ENCODE results near the gene DELE1.
A peak's percentile ranks its signal among the peaks of the same experiment; 100 is the strongest.

The DELE1 gene

DNA sequence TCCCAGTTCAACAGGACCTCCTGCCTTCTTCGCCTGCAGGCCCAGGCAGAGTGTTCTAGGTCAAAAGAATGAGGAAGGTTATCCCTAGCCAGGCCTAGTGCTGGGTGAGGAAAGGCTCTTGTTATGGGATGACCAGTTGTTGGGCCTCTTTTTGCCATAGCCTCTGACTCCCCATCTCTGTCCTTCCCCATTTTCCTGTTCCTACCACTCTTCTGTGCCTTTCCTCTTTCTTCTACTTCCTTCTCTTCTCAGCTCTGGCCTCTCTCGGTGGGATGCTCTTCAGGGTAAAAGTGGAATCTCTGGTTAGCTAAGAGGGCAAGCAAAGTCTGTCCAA lies 44.3 kb upstream of the DELE1 start:
- Histone ChIP-seq H3K4me1 (ENCODE audit: insufficient read depth, low read length, poor library complexity, severe bottlenecking) (peaks cover 27% of the 10 kb centered on the region), H3K79me2 (ENCODE audit: insufficient read depth, low read length) (no peaks in the 10 kb centered on the region), H3F3A (ENCODE audit: low read depth) (no peaks in the 10 kb centered on the region), H3K4me3 (ENCODE audit: low read length, poor library complexity, severe bottlenecking) (no peak overlapping the region), H3K36me3 (ENCODE audit: insufficient read depth, low read length) (no peaks in the 10 kb centered on the region), H2AFZ (ENCODE audit: low read length) (no peak overlapping the region), H4K20me1 (ENCODE audit: insufficient read depth, low read length, poor library complexity, severe bottlenecking) (no peaks in the 10 kb centered on the region), H3K9me2 (replicated peaks; ENCODE audit: low read depth, low read length) (no peaks in the 10 kb centered on the region), H3K9me3 (ENCODE audit: insufficient read depth, low read depth, low read length) (no peaks in the 10 kb centered on the region), H3K4me2 (ENCODE audit: low read depth, low read length, poor library complexity, severe bottlenecking) (peak overlapping the region; percentile 27), H3K27me3 (ENCODE audit: insufficient read depth, low read length, poor library complexity, severe bottlenecking) (no peaks in the 10 kb centered on the region), H3K9ac (ENCODE audit: low read depth, low read length, poor library complexity, severe bottlenecking) (no peak overlapping the region)
- peak; percentile 28 for TF ChIP-seq CTCF (conservative IDR thresholded peaks at IDR 0.05; ENCODE audit: low read length)
- TF ChIP-seq EZH2phosphoT487 (IDR thresholded peaks at IDR 0.05; ENCODE audit: borderline replicate concordance) = no peak

DNA sequence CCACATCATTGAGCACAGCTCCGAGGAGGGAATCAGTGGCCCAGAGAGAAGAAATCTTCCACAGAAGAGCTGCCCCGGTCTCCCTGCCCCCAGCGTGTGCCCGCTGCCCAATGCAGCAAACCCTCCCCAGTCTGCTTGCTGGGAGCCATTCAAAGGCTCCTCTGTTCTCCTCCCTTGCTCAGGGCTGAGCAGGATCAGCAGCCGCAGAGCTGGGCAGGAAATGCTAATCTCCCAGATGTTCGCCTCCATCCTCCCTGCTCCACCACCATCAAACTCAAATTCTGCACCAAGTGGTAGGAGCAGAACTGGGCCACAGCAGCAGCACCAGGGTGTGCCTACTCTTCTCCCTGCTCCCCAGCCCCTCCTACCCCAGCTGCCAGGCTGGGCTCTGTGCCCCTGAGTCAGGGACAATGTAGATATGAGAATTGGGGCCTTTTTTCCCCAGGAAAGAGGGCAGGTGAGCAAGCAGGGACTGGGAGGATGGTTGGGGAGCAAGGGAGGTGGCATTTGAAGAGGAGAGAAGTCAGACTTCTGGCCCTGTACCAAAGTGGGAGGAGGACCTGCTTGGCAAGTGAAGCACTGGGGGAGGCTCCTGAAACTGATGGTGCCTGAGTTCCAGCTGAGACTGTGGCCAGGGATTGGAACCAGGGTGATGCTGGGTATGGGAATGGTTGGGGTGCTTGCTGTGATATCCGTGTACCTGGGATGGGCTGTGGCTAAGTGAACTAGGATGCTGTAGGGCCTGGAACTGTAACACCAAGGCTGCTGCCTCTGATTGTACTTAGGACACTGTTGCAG lies 43.5 kb upstream of the DELE1 start:
- peaks cover 27% of the 10 kb centered on the region for H3K4me1 ChIP-seq (ENCODE audit: insufficient read depth, low read length, poor library complexity, severe bottlenecking)
- no peaks in the 10 kb centered on the region for H3K27me3 ChIP-seq (ENCODE audit: insufficient read depth, low read length, poor library complexity, severe bottlenecking)
- TF ChIP-seq EZH2phosphoT487 (IDR thresholded peaks at IDR 0.05; ENCODE audit: borderline replicate concordance) (no peak), CTCF (conservative IDR thresholded peaks at IDR 0.05; ENCODE audit: low read length) (no peak)

GRCh38 chr5:141880961-141881801 lies 42.5 kb upstream of the DELE1 start:
- H3K4me3 ChIP-seq (ENCODE audit: low read length, poor library complexity, severe bottlenecking) = no peak overlapping the region
- H3K36me3 ChIP-seq (ENCODE audit: insufficient read depth, low read length) = no peaks in the 10 kb centered on the region
- H2AFZ ChIP-seq (ENCODE audit: low read length) = no peak overlapping the region
- peaks cover 19% of the 10 kb centered on the region for H3K4me1 ChIP-seq (ENCODE audit: insufficient read depth, low read length, poor library complexity, severe bottlenecking)
- H4K20me1 ChIP-seq (ENCODE audit: insufficient read depth, low read length, poor library complexity, severe bottlenecking) = no peaks in the 10 kb centered on the region
- H3K4me2 ChIP-seq (ENCODE audit: low read depth, low read length, poor library complexity, severe bottlenecking) = no peak overlapping the region
- TF ChIP-seq CTCF (conservative IDR thresholded peaks at IDR 0.05; ENCODE audit: low read length) = no peak
- no peak for TF ChIP-seq EZH2phosphoT487 (IDR thresholded peaks at IDR 0.05; ENCODE audit: borderline replicate concordance)
- H3K79me2 ChIP-seq (ENCODE audit: insufficient read depth, low read length) = no peaks in the 10 kb centered on the region
- H3K9ac ChIP-seq (ENCODE audit: low read depth, low read length, poor library complexity, severe bottlenecking) = no peak overlapping the region
- H3K9me2 ChIP-seq (replicated peaks; ENCODE audit: low read depth, low read length) = no peaks in the 10 kb centered on the region
- no peaks in the 10 kb centered on the region for H3F3A ChIP-seq (ENCODE audit: low read depth)
- H3K9me3 ChIP-seq (ENCODE audit: insufficient read depth, low read depth, low read length) = no peaks in the 10 kb centered on the region
- H3K27me3 ChIP-seq (ENCODE audit: insufficient read depth, low read length, poor library complexity, severe bottlenecking) = no peaks in the 10 kb centered on the region

More for the DNA sequence above, 43.5 kb upstream of the DELE1 start:
- H3K79me2 ChIP-seq (ENCODE audit: insufficient read depth, low read length) = no peaks in the 10 kb centered on the region
- peak overlapping the region; percentile 27 for H3K4me2 ChIP-seq (ENCODE audit: low read depth, low read length, poor library complexity, severe bottlenecking)
- no peak overlapping the region for H3K9ac ChIP-seq (ENCODE audit: low read depth, low read length, poor library complexity, severe bottlenecking)
- H3K9me2 ChIP-seq (replicated peaks; ENCODE audit: low read depth, low read length) = no peaks in the 10 kb centered on the region
- no peak overlapping the region for H2AFZ ChIP-seq (ENCODE audit: low read length)
- H3F3A ChIP-seq (ENCODE audit: low read depth) = no peaks in the 10 kb centered on the region
- H3K9me3 ChIP-seq (ENCODE audit: insufficient read depth, low read depth, low read length) = no peaks in the 10 kb centered on the region
- no peaks in the 10 kb centered on the region for H4K20me1 ChIP-seq (ENCODE audit: insufficient read depth, low read length, poor library complexity, severe bottlenecking)
- no peak overlapping the region for H3K4me3 ChIP-seq (ENCODE audit: low read length, poor library complexity, severe bottlenecking)
- no peaks in the 10 kb centered on the region for H3K36me3 ChIP-seq (ENCODE audit: insufficient read depth, low read length)
